Colonic mucosa (tissue), 4 donors: ENCODE measurements around the gene TNS3. TPM values are rescaled to one million over a fixed set of nuclear protein-coding genes. Genes with fewer than 3 reads are reported as not detected.

ENCODE experiments used
- DNase-seq: peaks from one replicate; pipeline ENCODE4 v3.0.0-alpha.2; 2020
- H3K27ac ChIP-seq: fragments of 200-600 bp; one replicate; pipeline ENCODE4 v1.8.0; 2021
- H3K27me3 ChIP-seq: fragments of 200-600 bp; one replicate; pipeline ENCODE4 v1.8.0; 2021
- H3K36me3 ChIP-seq: fragments of 200-600 bp; one replicate; pipeline ENCODE4 v1.8.0; 2021
- H3K4me1 ChIP-seq: fragments of 200-600 bp; one replicate; pipeline ENCODE4 v1.8.0; 2021; ENCODE audit warnings: mild to moderate bottlenecking
- H3K4me3 ChIP-seq: fragments of 200-600 bp; one replicate; pipeline ENCODE4 v1.8.0; 2021
- H3K9ac ChIP-seq, 2 donors: one replicate each; pipeline ENCODE4 v1.7.0; 2013; ENCODE audit warnings: control low read depth in 2 of 2, low read depth in 2 of 2, low read length in 2 of 2
- H3K9me3 ChIP-seq: fragments of 200-600 bp; one replicate; pipeline ENCODE4 v1.8.0; 2021
- CTCF ChIP-seq: fragments of 200-600 bp; IDR thresholded peaks from one replicate; pipeline ENCODE4 v1.8.0; 2022; ENCODE audit warnings: antibody characterized with exemption, mild to moderate bottlenecking
- intact Hi-C: fragments of 100-400 bp; cut with DNase I; formaldehyde crosslinking; loops from one replicate; pipeline ENCODE4 v1.14.1; 2022
- total RNA-seq, 2 donors: library from RNA; stranded (reverse); fragmentation: NEBNext Ultra II Directional in 1 of 2; extraction: Animal tissue kit (Norgen Biotek cat#: 25700) in 1 of 2; gene quantifications; one replicate each; pipeline ENCODE4 v1.2.1, GENCODE V29; 2021
- donor health status: healthy.
- donor health status: DM: no; HTN: no; CAD: no.
- donor health status: DM: no; HTN: no; CAD: no.

Gene TNS3
- total RNA-seq, 2 donors from 2014 or later, result 41.1 to 58.2 TPM

GRCh38 chr7:47318395-47319182, 263.3 kb downstream of the TNS3 start:
- no peak overlapping the region for H3K4me3 ChIP-seq
- DNase-seq, result no peak
- intact Hi-C loops, result no loop called here
- H3K4me1 ChIP-seq, result no peaks in the 10 kb centered on the region
- TF ChIP-seq CTCF, result no peak
- no peaks in the 10 kb centered on the region for H3K9me3 ChIP-seq
- H3K27me3 ChIP-seq, result no peaks in the 10 kb centered on the region
- no peak overlapping the region for H3K27ac ChIP-seq
- no peak overlapping the region for H3K9ac ChIP-seq
- no peaks in the 10 kb centered on the region for H3K36me3 ChIP-seq

- Histone ChIP-seq H3K36me3 (no peaks in the 10 kb centered on the region), H3K27me3 (no peaks in the 10 kb centered on the region), H3K4me1 (no peaks in the 10 kb centered on the region), H3K27ac (no peak overlapping the region), H3K4me3 (no peak overlapping the region), H3K9me3 (no peaks in the 10 kb centered on the region), H3K9ac (no peak overlapping the region)
- intact Hi-C loops, result no loop called here
- no peak for DNase-seq
- no peak for TF ChIP-seq CTCF
These were observed 264.4 kb downstream of the TNS3 start for GRCh38 chr7:47317487-47317886.

DNA sequence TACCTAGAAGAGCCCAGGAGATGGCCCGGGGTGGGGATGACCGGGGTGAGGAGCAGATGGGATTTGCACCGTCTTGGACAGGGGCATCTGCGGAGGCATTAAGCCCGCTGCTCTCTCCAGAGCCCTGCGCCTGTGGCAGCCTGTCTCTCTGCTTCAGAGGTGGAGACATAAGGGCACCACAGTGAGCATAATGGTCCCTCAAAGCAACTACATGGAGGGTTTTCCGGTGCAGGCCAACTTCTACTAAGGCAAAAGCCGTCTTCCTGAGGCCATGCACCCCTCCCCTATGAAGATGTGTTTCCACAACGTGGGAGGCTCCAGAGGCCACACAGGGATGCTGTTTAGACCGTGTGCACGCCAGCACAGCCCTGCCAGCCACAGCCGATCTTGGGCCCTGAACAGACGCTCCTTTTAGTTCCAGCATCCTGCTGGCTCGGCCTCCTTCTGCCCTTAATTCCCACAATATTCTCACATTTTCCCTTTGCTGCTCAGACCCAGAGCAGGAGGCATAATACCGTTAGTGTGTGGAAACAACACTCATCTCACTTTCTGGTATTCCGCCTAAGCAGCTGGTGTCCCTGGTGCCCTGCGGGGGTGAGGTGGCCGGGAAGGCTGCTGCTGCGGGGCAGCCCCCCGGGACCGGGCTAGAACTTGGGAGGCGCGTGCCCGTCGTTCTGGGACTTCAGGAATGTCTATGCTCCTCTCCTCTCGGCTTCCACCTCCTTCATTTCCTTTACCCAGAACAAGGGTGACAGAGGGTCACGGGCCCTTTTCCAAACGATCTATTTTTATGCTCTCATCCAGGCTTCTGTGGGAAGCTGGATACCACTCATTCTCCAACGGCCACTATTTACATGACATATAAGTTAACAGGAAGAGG, 266.9 kb downstream of the TNS3 start:
- DNase-seq, result peak; percentile 17
- peak overlapping the region; percentile 6 for H3K27ac ChIP-seq
- H3K4me1 ChIP-seq, result no peaks in the 10 kb centered on the region
- intact Hi-C loops, result no loop called here
- TF ChIP-seq CTCF, result no peak
- H3K27me3 ChIP-seq, result no peaks in the 10 kb centered on the region
- no peak overlapping the region for H3K4me3 ChIP-seq
- no peaks in the 10 kb centered on the region for H3K9me3 ChIP-seq
- no peaks in the 10 kb centered on the region for H3K36me3 ChIP-seq
- no peak overlapping the region for H3K9ac ChIP-seq

DNA sequence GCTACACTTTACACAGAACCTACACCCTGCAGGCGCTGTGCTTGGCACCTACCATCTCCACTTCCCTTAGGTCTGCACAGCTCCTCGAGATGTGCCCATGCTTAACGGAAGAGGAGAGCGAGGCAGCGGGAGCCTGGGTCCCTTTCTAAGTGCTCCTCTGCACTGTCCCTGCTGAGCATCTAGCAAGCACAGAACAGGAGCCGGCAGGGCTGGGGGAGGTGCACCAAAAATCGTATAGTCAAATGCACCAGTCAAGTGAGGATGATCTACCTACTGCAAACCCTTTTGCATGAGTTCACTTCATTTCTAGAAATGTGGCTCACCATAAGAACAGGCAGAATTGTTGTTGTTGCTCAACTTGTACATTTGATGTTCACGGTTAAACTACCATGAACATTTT, 267.7 kb downstream of the TNS3 start:
- no peak for DNase-seq
- Histone ChIP-seq H3K9me3 (no peaks in the 10 kb centered on the region), H3K36me3 (no peaks in the 10 kb centered on the region), H3K4me3 (no peak overlapping the region), H3K27ac (no peak overlapping the region), H3K4me1 (no peaks in the 10 kb centered on the region), H3K27me3 (no peaks in the 10 kb centered on the region), H3K9ac (no peak overlapping the region)
- TF ChIP-seq CTCF, result no peak
- intact Hi-C loops, result no loop called here

- H3K9ac ChIP-seq, result no peak overlapping the region
- intact Hi-C loops, result no loop called here
- no peaks in the 10 kb centered on the region for H3K36me3 ChIP-seq
- no peak overlapping the region for H3K27ac ChIP-seq
- no peaks in the 10 kb centered on the region for H3K4me1 ChIP-seq
- no peaks in the 10 kb centered on the region for H3K27me3 ChIP-seq
- no peak for TF ChIP-seq CTCF
- DNase-seq, result peak; percentile 10
- H3K4me3 ChIP-seq, result no peak overlapping the region
- no peaks in the 10 kb centered on the region for H3K9me3 ChIP-seq
These were observed 268.3 kb downstream of the TNS3 start for GRCh38 chr7:47313564-47313963.
